Stomach smooth muscle (tissue), 2 donors: ENCODE measurements around the gene MGAT4C.
"Not testable (repeated sequence)": the region's sequence is repeated elsewhere in the genome, so short reads cannot be mapped to it uniquely, and the experiment has no call there.

Experiments
- H3K27ac ChIP-seq: one replicate; pipeline ENCODE4 v1.7.0; 2013; ENCODE audit warnings: mild to moderate bottlenecking, low read length, inconsistent platforms
- H3K27me3 ChIP-seq, 2 donors: one replicate each; pipeline ENCODE4 v1.7.0; 2013; ENCODE audit warnings: low read length in 2 of 2; ENCODE audit not compliant: insufficient read depth in 2 of 2, control insufficient read depth in 1 of 2
- H3K36me3 ChIP-seq, 2 donors: one replicate each; pipeline ENCODE4 v1.7.0; 2013; ENCODE audit warnings: low read length in 2 of 2; ENCODE audit not compliant: control insufficient read depth in 2 of 2, insufficient read depth in 2 of 2
- H3K4me1 ChIP-seq: one replicate; pipeline ENCODE4 v1.7.0; 2013; ENCODE audit warnings: low read length; ENCODE audit not compliant: control insufficient read depth, insufficient read depth
- H3K4me3 ChIP-seq, 2 donors: one replicate each; pipeline ENCODE4 v1.7.0; 2013; ENCODE audit warnings: low read length in 2 of 2
- H3K9ac ChIP-seq, 2 donors: one replicate each; pipeline ENCODE4 v1.7.0; 2013; ENCODE audit warnings: low read length in 2 of 2, mild to moderate bottlenecking in 1 of 2
- H3K9me3 ChIP-seq, 2 donors: one replicate each; pipeline ENCODE4 v1.7.0; 2013; ENCODE audit warnings: low read length in 2 of 2; ENCODE audit not compliant: control insufficient read depth in 2 of 2
- donor health status: healthy.
- donor health status: Pancreatic carcinoma.

MGAT4C gene

GRCh38 chr12:86138770-86139169 is 117.4 kb downstream of the MGAT4C start:
- no peaks in the 10 kb centered on the region for H3K4me1 ChIP-seq
- no peaks in the 10 kb centered on the region for H3K27me3 ChIP-seq
- no peak overlapping the region for H3K9ac ChIP-seq
- no peaks in the 10 kb centered on the region for H3K9me3 ChIP-seq
- no peaks in the 10 kb centered on the region for H3K36me3 ChIP-seq
- no peak overlapping the region for H3K4me3 ChIP-seq
- H3K27ac ChIP-seq = no peak overlapping the region

GRCh38 chr12:86137936-86138335 is 118.3 kb downstream of the MGAT4C start:
- H3K27ac ChIP-seq = no peak overlapping the region
- H3K9me3 ChIP-seq = no peaks in the 10 kb centered on the region
- no peak overlapping the region for H3K4me3 ChIP-seq
- H3K36me3 ChIP-seq = no peaks in the 10 kb centered on the region
- H3K9ac ChIP-seq = no peak overlapping the region
- H3K4me1 ChIP-seq = no peaks in the 10 kb centered on the region
- no peaks in the 10 kb centered on the region for H3K27me3 ChIP-seq

DNA sequence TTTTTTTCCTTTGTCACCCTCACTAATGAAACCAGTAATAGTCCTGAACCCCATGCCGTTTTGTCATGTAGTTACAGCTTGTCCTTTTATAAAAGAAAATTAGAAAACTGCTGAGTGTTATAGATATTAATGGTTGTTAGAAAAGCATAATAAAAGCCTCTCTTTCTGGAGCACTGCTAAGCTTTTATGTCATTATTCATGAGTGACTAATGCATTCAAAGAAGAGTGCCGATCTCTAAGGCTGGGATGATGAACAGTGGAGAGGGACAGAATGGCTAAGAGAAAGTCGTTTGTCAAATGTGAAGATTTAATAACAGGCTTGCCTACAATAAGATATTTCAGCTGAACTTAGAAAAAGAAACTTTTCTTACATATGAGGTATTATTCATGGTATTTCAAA is 121.6 kb downstream of the MGAT4C start:
- H3K27me3 ChIP-seq = no peaks in the 10 kb centered on the region
- H3K9ac ChIP-seq = no peak overlapping the region
- no peaks in the 10 kb centered on the region for H3K36me3 ChIP-seq
- H3K9me3 ChIP-seq = no peaks in the 10 kb centered on the region
- H3K4me1 ChIP-seq = no peaks in the 10 kb centered on the region
- H3K27ac ChIP-seq = no peak overlapping the region
- H3K4me3 ChIP-seq = no peak overlapping the region

- not testable (repeated sequence) for H3K27me3 ChIP-seq, H3K4me3 ChIP-seq, H3K27ac ChIP-seq, H3K9ac ChIP-seq, H3K9me3 ChIP-seq, H3K4me1 ChIP-seq, H3K36me3 ChIP-seq
These were observed 129.3 kb downstream of the MGAT4C start for GRCh38 chr12:86126900-86127299.

DNA sequence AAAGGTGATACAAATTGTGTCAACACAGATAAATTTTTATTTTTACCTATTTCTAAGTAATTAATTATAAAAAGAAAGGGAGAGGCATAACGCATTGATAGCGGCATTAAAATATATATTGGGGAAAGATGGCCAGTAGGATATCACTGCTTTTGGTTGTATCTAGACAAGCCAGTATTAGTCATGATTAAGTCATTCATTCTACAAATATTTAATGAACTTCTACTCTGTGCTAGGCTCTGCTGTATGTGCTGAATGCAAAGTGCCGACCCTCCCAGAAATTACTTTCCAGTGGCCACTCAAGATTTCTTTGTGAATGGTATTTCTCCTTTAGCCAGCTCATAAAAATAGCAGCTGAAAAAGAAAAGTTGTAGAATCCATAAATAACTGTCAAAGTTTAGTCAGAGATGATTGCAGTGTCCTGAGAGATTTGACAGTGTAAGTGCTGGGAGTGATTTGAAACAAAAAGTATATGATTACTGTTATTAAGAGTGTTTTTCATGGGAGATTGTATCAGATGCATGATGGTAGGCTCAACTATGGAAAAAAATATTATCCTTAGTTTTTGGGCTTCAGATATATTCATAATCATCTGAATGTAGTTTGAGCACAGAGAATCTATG is 133.2 kb downstream of the MGAT4C start:
- Histone ChIP-seq H3K27ac (no peak overlapping the region), H3K9me3 (no peaks in the 10 kb centered on the region), H3K27me3 (no peaks in the 10 kb centered on the region), H3K36me3 (no peaks in the 10 kb centered on the region), H3K4me3 (no peak overlapping the region), H3K9ac (no peak overlapping the region), H3K4me1 (no peaks in the 10 kb centered on the region)

DNA sequence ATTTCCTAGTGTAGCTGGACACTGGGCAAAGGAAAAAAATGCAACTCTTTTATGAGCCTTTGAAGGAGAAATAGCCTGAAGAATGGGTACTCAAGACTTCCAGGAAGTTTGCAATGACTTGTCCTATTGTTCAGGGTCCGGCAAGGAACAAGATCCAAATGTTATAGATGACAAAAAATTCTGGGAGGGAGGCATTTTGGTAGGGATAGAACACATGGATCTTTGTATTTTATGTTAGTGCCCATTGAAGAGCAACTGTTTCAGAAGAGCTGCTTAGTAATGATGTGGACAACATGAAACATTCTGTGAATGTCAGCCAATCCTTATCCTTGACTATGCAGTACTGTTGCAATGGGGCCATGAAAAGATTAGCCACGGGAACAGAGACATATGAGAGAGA is 138.0 kb downstream of the MGAT4C start:
- Histone ChIP-seq H3K36me3 (no peaks in the 10 kb centered on the region), H3K27ac (no peak overlapping the region)

GRCh38 chr12:86117711-86118110 is 138.5 kb downstream of the MGAT4C start:
- Histone ChIP-seq H3K9ac (no peak overlapping the region), H3K4me1 (no peaks in the 10 kb centered on the region), H3K36me3 (no peaks in the 10 kb centered on the region), H3K27me3 (no peaks in the 10 kb centered on the region), H3K27ac (no peak overlapping the region), H3K9me3 (no peaks in the 10 kb centered on the region), H3K4me3 (no peak overlapping the region)

More for the DNA sequence above, 138.0 kb downstream of the MGAT4C start:
- no peaks in the 10 kb centered on the region for H3K4me1 ChIP-seq
- no peaks in the 10 kb centered on the region for H3K27me3 ChIP-seq
- H3K4me3 ChIP-seq = no peak overlapping the region
- no peak overlapping the region for H3K9ac ChIP-seq
- no peaks in the 10 kb centered on the region for H3K9me3 ChIP-seq

GRCh38 chr12:86104087-86104486 is 152.1 kb downstream of the MGAT4C start:
- H3K9me3 ChIP-seq = no peaks in the 10 kb centered on the region

GRCh38 chr12:86097161-86097560 is 159.0 kb downstream of the MGAT4C start:
- Histone ChIP-seq H3K4me1 (no peaks in the 10 kb centered on the region), H3K9me3 (no peaks in the 10 kb centered on the region), H3K36me3 (no peaks in the 10 kb centered on the region), H3K27ac (no peak overlapping the region), H3K9ac (no peak overlapping the region), H3K4me3 (no peak overlapping the region), H3K27me3 (no peaks in the 10 kb centered on the region)

More at GRCh38 chr12:86104087-86104486, 152.1 kb downstream of the MGAT4C start:
- no peaks in the 10 kb centered on the region for H3K27me3 ChIP-seq
- H3K4me1 ChIP-seq = no peaks in the 10 kb centered on the region
- H3K9ac ChIP-seq = no peak overlapping the region
- H3K4me3 ChIP-seq = no peak overlapping the region
- no peaks in the 10 kb centered on the region for H3K36me3 ChIP-seq
- no peak overlapping the region for H3K27ac ChIP-seq

- H3K9me3 ChIP-seq = no peaks in the 10 kb centered on the region
- H3K9ac ChIP-seq = no peak overlapping the region
- H3K4me1 ChIP-seq = no peaks in the 10 kb centered on the region
- no peak overlapping the region for H3K27ac ChIP-seq
- H3K4me3 ChIP-seq = no peak overlapping the region
- no peaks in the 10 kb centered on the region for H3K27me3 ChIP-seq
- H3K36me3 ChIP-seq = no peaks in the 10 kb centered on the region
These were observed 164.5 kb downstream of the MGAT4C start for GRCh38 chr12:86091681-86092080.

- no peak overlapping the region for H3K9ac ChIP-seq
These were observed 174.3 kb downstream of the MGAT4C start for GRCh38 chr12:86081843-86082242.

More at GRCh38 chr12:86081843-86082242, 174.3 kb downstream of the MGAT4C start:
- Histone ChIP-seq H3K27me3 (no peaks in the 10 kb centered on the region), H3K9me3 (no peaks in the 10 kb centered on the region), H3K4me3 (no peak overlapping the region), H3K27ac (no peak overlapping the region), H3K4me1 (no peaks in the 10 kb centered on the region), H3K36me3 (no peaks in the 10 kb centered on the region)
